Activated CD4-positive, alpha-beta T cell treated with anti-CD3 and anti-CD28 coated beads, Interleukin-2, amount 50 U/mL, for 1 hour (primary cell): ENCODE data around the gene SLC6A12.

Source experiments
- DNase-seq: peaks from one replicate; pipeline ENCODE4 v3.0.0-alpha.2; 2020

SLC6A12 gene

DNA sequence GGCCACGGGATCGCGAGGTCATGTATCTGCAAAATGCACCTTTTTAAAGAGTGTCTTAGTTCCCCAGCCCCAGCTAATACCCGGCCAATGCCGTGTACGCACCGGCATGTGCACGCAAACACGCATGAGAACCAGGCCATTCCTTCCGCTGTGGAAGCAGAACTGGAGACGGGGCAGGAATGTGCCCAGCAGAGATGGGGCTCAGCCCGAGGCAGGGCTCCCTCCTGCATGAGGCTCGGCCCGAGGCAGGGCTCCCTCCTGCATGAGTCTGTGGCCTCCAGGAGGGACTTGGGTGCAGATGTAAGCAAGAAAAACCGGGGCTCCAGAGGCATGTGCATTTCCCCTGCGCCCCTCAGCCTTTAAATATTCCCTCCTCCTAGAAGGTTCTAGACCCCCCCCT lies 38.2 kb downstream of the SLC6A12 start:
- no peak for DNase-seq

DNA sequence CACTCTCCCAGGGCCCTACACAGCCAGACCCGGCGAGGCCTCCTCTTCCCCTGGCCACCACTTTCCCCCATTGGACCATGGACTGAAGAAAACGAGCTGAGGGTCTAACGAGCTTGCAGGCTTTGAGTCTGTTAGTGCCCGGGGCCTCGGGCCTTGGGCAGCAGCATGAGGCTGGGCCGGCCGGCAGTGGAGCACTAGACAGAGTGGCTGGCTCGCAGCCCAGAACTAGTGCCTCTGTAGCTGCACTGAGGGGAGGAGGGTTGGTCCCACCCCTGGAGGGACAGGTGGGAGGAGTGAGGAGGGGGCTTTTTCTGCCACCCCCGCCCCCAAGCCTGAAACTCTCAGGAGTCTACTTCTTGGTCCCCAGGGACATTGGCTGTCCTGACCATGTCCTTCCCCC lies 38.7 kb downstream of the SLC6A12 start:
- no peak for DNase-seq

DNA sequence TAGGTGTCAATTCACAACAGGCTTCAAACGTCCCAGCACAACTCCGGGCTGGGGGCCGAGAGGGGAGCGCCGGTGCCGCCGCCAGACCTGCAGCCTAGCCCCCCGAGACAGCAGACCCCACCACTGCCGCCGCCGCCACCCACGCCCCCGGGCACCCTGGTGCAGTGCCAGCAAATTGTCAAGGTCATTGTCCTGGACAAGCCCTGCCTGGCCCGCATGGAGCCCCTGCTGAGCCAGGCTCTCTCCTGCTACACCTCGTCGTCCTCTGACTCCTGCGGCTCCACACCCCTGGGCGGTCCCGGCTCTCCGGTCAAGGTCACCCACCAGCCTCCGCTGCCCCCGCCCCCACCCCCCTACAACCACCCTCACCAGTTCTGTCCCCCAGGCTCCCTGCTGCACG lies 39.4 kb downstream of the SLC6A12 start:
- no peak for DNase-seq

DNA sequence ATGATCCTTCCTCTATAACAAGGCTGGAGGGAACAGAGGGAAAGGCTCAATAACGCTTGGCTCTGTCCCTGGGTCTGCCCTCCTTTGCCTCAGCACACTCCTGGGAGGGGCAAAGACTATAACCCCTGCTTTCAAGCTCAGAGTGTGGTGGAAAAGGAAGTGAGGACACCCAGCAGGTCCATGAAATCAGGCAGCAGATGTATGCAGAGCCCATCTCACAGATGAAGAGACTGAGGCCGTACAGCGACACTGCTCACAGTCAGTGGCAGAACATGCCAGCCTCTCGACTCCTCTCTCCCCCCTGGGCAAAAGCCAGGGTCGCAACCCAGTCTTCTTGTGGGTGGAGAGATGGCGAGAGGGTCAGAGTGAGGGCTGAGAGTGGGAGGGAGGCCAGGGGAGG lies 39.8 kb downstream of the SLC6A12 start:
- no peak for DNase-seq

DNA sequence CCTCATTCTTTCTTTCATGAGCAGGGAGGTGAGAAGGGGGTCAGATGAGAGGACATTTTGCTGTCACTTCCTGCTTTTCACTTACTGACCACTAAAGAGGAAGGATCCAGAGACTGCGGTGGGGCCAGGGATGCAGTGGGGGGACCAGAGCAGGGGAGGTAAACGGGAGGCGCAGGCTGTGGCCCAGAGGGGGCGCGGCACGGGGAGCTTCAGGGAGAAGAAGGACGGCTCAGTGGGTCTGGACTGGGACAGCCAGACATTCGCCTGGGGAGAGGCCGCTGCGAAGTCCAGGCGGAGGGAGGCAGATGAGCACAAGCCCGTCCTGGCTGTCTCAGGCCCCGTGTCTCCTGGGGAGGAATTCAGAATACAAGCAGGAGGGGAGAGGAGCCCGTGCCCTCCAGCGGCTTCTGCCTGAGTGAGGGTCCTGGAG lies 41.2 kb downstream of the SLC6A12 start:
- no peak for DNase-seq

DNA sequence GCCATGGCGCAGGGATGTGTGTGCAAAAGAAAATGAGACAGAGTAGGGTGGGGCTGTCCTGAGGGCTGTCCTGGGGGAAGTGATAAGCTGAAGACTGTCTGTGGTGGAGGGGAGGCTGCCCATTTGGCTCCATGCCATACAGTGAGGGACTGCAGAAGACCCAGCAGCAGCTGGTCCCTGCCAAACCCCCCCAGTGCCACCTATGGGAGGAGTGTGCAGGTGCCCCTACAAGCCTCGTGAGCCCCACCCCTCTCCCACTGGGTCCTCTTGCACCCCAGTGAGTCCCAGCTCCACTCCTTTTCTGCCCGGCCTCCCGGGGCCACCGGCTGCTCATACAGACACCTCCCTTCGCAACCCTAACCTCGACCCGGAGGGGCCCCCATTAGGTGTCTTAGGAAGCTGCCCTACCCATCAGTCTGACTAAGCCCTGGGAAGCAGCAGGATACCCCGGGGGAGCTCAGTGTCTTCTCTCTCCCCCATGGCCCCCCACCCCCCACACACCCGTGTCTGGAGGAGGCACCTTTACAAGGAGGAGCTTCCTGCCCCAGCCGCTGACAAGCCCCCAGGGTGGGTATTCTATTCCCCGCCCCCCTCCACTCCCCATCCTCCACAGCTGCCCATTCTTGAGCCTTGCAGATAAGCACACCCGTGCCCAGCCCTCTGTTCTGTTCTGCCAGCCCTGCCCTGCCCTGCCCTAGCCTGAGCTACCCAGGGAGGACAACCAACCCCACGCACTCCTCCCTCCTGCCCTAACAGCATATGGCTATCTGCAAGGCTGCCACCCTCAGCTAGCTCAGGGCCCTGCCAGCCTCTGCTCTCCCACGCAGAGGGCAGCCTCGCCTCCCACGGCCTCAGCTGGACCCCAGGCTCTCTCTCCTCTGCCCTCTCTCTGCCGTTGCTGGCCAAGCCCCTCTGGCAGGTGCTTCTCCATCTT lies 41.9 kb downstream of the SLC6A12 start:
- no peak for DNase-seq

DNA sequence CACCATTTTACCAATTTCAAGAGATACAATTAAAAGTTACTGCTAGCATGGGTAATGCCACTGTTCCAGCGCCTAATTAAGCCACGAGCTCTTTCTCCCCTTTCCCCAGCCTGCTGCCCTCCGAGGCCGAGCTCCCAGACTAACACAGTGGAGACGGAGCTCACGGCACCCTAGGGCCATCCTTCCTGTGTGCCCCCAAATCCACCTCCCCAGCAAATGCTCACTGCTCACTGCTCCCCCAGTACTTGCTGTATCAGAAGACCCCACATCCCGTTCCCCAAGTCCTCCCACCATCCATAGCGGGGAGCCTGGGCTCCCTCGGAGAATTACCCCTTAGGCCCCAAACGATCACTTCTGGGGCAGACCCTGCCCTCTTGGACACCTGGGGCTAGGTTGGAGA lies 42.7 kb downstream of the SLC6A12 start:
- DNase-seq = no peak

DNA sequence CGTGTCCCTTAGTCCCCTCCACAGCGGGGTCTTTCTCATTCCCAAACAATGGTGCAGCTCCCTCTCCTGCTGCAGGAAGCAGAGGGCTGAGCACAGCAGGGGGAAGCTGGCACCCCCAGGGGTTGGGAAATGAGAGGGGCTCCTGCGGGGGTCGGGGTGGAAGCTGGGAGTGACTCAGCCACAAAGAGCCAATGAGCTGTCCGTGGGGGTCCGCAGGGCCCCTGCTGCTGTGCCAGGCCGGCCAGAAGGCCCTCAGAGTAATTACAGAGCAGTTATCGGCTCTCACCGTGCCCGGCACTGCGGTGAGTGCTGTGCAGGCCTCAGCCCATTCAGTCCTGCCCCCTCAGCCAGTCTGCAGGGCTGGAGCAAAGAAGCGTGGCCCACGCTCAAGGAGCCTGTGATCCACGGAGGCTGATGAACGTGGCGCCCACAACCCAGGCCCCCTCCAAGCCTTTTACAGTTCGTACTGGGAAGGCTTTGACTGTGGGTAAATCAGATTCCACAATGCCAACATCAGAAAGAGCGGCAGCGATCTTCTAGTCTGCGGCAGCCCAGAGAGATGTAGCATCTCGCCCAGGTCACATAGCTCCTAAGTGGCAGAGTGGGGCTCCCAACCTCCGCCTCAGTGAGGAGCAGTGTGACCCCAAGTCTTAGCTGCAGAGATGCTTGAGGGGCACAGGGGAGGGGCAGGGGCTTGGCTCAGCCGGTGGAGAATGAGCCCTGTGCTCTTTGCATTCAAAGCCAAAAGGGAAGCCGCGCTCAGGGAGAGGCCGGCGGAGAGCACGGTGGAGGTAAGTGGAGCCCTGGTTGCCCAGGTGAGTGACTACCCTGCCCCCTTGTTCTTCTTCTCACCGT lies 43.4 kb downstream of the SLC6A12 start:
- DNase-seq = no peak

DNA sequence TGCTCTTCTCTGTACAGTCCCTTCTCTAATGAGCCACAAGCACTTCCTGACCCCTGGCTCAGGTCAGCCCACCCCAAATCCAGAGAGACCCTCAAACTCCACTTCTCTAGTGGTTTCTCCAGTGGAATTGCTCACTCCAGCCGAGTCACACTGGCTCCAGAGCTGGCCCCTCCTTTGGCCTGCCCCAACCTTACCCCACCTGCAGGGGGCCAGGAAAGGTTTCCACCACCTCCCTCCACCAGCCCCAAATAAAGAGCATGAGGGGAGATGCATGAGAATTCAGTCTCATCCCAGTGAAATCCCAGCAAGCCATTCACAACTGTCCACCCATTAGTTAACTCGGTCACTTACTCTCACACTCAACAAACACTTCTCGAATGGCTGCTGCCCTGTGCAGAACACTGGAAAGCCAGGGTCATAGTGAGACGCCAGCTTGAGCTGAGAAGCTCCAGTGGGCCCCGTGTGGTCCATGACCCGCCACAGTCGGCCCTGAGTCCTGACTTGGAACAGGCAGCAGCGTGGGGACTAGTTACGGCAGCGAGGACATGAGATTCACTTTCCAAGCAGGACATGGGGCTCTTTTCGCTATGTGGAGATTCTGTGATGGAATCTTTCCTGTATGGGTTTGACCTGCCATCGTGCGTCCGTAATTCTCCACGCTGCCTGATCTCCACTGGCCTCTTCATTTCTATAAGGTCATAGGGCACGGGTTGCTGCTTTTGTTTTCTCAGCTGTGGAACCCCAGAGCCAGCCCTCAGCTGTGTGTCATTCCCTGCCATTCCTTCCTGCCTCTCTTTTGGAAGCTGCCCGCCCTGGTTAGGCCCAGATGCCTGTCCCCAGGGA lies 44.2 kb downstream of the SLC6A12 start:
- no peak for DNase-seq

DNA sequence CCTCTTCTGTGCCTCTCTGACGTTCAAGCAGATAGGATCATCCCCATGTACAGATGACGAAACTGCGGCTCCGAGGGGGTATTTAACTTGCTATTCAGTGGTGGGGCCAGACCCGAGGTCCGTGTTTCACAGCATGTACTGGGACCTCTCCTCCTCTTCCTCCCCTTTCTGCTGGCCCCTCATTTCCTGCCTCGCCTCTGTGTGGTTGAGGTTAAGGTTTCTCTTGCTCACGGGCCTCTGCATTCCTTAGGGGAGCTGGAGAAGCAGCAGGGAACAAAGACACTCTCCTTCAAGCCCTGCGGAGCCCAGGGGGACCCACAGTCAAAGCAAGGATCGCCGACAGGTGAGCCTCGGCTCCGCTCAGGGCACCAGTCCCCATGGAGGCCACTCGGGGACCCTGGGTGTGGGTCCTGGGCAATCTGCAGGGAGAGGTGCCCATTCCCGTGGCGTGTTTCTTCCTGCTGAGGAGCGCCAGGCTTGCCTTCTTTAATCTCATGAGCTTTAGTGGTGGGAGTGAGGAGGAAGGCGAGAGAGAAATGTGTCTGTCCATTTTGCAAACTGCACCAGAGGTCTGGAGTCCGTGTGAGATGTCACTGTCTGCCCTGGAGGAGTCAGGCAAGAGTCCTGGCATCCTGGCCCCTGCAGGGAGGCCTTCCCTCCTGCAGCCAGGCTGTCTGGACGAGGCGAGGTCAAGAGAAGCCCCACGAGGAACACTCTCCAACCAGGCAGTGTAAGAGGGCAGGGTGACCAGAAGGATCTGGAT lies 45.0 kb downstream of the SLC6A12 start:
- DNase-seq = no peak

DNA sequence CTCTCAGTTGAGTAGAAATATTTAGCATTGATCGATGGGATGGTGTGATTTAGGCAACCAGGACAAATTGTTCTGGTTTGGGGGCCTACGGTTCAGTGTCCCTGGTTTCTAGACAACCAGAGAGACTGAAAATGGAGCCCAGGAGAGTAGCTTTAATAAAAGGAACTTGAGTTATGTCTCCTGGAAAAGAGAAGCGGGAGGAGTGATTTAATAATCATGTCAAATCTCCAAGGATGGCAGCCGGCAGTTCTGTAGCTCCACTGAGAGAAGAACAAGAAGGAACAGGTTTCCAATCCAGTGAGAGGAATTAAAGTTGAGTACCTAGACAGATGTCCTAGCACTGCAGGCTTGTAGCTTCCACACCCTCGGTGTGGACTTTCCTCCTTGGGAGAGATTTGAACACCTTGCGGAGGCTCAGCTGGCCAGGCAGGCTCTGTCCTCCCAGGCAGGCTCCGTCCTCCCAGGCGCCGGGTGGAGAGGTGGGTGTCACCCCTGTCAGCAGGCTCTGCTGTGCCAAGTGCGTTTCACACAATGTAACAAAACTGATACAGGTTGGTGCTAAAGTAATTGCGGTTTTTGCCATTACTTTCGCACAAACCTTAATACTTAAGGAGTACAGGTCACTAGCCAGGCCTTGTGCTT lies 45.9 kb downstream of the SLC6A12 start:
- DNase-seq = no peak

DNA sequence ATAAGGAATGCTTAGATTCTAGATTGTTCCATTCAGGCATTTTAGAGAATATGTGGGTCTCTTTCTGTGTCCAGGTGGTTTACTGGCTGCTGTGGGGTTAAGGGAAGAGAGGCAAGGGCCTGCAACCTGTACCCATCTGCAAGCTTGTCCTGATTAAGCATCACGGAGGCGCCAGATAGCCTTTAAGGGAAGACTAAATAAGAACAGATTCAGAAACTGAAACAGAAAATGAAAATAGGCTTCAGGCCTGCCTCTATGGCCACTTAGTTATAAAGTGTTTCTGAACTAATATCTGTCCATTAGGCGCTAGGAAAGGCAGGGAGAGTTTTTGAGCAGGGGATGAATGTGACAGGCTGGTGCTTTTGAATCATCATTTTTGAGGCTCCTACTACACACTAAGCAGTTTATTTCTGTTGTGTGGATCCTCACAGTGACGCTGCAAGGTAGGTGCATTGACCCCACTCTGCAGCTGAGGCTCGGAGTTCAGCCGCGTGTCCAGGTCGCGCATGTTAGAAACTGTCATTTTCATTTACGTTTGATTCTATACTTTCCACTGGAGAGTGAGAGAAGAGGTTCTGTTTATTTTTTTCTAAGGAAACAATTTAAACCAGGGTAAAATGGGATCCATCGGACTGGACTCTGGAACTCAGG lies 47.4 kb downstream of the SLC6A12 start:
- DNase-seq = no peak

DNA sequence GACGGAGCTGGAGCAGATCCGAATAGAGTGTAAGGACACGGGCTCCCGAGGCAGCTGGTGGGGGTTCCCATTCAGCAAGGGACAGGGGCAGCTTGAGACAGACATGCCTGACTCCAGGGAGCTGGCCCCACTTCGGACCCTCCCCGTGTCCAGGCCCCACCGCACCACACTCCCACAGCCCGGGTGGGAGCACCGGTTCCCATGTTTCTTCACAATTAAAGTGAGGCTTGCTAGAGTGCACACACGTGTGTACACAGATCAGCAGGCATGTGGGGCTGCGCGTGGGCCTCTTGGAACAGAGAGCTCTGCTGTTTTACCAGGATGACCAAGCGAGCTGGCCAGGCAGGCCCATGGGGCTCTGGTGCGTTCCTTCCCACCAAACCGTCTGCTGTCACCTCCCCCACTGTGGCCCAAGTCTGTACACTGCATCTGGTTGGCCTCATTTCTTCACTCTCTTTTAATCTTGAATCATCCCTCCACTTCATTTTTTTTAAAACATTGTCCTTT lies 48.0 kb downstream of the SLC6A12 start:
- DNase-seq = no peak

DNA sequence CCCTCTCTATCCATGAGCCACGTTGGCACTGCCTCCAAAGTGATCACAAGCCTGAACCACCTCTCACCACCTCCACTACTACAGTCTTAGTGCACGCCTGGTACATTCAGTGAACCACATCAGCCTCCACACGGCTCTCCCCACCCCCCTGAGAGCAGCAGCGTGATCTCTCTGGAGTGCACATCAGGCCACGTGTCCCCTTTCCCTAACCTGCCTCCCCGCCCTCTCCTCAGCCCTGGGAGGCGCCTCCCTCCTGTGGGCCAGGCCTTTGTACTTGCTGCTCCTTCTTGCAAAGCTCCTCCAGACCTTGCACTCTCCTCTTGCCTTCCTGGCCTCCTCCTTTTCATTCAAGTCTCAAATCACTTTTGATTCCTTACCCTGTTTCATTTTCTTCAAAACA lies 49.8 kb downstream of the SLC6A12 start:
- DNase-seq = no peak

DNA sequence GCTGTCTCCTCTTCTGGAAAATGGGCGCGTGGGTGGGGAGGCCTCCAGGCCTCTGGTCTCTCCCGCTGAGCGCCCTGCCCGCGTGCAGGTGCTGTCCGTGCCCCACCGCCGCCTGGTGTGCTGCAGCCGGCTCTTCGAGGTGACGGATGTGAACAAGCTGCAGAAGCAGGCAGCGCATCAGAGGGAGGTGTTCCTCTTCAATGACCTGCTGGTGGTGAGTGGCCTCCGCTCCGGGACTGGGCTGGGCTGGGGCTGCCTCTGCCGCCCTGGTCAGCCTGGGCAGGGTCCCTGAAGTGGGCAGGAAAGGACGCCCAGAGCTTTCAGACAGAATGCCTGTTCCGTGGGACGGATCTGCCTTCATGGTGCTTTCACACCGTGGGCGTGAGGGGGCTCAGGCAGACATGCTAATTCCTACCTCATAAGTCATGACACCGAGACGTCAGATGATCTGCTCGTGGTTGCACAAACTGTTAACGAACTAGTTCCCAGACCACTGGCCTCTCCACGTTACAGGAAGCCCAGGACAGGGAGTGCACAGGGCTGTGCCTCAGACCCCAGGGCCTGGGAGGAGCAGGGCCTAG lies 50.5 kb downstream of the SLC6A12 start:
- no peak for DNase-seq

DNA sequence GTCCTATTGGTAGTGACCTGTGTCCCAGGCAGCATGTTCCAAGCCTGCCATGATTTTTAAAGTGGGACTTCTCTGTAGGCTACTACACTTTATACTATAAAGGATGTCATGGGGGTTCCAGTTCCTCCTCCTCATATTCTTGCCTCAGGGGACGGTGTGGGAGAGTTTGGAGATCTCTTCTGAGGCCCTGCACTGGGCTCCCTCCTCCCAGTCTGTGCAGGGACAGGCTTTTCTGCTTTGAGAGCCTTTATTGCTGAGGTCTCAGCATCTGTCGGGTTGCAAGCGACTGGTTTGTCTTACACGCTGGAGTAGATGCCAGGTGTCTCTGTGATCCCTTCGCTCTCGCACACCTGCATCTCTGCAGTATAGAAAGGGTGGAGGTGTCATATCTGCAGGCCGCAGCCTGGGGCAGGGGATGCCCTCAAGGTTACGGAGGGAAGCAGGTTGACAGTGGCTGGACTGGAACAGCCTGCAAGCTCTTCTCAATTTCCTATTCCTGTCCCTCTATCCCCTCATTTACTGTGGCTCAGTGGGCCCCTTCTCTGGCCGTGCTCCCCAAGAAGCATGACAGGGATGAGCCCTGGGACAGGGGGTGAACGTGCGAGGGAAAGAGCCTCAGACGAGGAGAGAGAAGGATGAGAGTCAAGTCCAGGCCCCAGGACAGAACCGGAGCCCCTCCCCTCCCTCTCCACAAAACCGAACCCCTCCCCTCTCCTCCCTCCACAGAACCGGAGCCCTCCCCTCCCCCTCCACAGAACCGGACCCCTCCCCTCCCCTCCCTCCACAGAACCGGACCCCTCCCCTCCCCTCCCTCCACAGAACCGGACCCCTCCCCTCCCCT lies 51.3 kb downstream of the SLC6A12 start:
- no peak for DNase-seq

DNA sequence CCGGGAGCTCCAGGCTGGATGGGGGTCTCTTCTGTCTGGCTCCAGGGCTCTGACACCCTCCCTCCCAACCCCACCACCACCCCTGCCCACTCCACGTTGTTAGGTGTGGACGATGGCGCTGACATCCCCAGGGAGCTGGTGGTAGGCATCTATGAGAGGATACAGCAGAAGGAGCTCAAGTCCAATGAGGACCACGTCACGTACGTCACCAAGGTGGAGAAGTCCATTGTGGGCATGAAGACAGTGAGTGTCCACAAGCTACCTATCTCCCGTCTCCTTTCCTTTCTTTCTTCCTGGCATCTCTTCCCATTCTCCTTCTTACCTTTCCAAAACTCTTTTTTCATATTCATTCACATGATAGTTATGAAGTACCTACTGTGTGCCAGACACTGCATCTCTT lies 52.1 kb downstream of the SLC6A12 start:
- no peak for DNase-seq

DNA sequence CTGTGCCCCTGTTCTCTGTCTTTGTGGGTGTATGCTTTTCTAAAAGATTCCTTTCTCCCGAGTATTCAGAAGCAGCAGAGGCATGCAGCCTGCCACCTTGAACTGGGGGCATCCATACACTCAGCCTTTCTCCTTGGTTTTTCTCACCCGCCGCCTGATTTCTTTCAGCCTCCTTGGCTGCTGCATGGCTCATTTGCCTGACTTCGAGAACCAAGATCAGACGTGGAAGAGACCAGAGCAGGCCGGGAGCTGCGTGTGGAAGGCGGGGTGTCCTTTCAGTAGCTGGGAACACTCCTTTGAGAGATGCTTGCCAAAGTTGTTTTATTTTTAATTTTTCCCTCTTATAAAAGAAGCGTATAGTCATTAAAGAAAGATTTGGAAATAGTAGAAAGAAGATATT lies 53.1 kb downstream of the SLC6A12 start:
- DNase-seq = no peak

DNA sequence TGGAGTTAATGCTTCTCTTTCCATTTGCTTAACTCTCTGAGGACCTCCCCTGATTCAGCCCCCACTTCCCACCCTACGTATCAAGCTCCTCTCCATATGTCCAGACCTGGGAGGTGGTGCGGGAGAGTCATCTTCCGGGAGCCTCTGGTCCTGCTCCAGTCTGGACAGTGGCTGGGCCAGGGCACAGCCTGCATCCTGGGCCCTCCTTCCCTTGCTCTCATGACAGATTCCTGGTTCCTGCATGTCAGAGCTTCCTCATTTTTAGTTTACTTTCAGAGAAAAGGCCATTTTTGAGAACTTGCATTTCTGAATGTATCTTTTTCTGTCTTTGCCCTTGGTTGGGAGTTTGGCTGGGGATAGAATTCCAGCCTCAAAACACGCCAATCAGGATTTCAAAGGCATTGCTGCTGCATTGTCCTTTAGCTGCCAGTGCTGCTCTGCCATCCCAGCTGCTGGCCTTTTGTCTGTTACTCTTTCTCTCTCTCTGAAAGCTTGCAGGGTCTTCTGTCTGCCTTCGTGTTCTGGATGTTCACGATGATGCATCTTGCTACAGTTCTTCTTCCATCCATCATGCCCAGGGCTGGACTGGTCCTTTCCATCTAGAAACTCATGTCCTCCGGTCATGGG lies 54.7 kb downstream of the SLC6A12 start:
- DNase-seq = no peak
